PFSK-1 (cell line): Measurements from ENCODE around the gene NOTCH4. TPM values are rescaled to one million over a fixed set of nuclear protein-coding genes. Genes with fewer than 3 reads are reported as not detected.
A peak's percentile ranks its signal among the peaks of the same experiment; 100 is the strongest.

Experiments
- FOXP2 ChIP-seq: optimal IDR thresholded peaks from 2 replicates; pipeline ENCODE3; 2011; ENCODE audit warnings: borderline replicate concordance, control low read depth, inconsistent platforms; ENCODE audit not compliant: insufficient read depth; ENCODE audit errors: extremely low read length, extremely low read depth
- POLR2AphosphoS5 ChIP-seq: IDR thresholded peaks from 2 replicates; pipeline ENCODE4 v1.6.1; 2012; ENCODE audit warnings: low read depth, mild to moderate bottlenecking, control low read depth, low read length, moderate library complexity
- SIN3A ChIP-seq: IDR thresholded peaks from 2 replicates; pipeline ENCODE4 v1.6.1; 2012; ENCODE audit warnings: mild to moderate bottlenecking, low read length, moderate library complexity, borderline replicate concordance; ENCODE audit not compliant: insufficient read depth
- TAF1 ChIP-seq: IDR thresholded peaks from 2 replicates; pipeline ENCODE4 v1.6.1; 2012; ENCODE audit warnings: low read length, control low read depth, borderline replicate concordance; ENCODE audit not compliant: insufficient read depth
- polyA plus RNA-seq: library from polyadenylated mRNA; unstranded; fragments of >200 nt; gene quantifications from one replicate; pipeline ENCODE4 v1.2.1, GENCODE V29; 2012; ENCODE audit warnings: low read depth, missing spikeins; ENCODE audit not compliant: insufficient read length
- TF ChIP-seq, protein P1 (sequence below), 2 experiments: IDR thresholded peaks; 2 replicates each; pipeline versions ENCODE4 v1.6.1 to v1.8.0; 2011 to 2012; ENCODE audit warnings: low read depth in 2 of 2, low read length in 2 of 2, control low read depth in 1 of 2, inconsistent platforms in 1 of 2, mild to moderate bottlenecking in 1 of 2, moderate library complexity in 1 of 2; ENCODE audit not compliant: insufficient read depth in 1 of 2

Gene NOTCH4
- polyA plus RNA-seq, result 0.59 TPM

DNA sequence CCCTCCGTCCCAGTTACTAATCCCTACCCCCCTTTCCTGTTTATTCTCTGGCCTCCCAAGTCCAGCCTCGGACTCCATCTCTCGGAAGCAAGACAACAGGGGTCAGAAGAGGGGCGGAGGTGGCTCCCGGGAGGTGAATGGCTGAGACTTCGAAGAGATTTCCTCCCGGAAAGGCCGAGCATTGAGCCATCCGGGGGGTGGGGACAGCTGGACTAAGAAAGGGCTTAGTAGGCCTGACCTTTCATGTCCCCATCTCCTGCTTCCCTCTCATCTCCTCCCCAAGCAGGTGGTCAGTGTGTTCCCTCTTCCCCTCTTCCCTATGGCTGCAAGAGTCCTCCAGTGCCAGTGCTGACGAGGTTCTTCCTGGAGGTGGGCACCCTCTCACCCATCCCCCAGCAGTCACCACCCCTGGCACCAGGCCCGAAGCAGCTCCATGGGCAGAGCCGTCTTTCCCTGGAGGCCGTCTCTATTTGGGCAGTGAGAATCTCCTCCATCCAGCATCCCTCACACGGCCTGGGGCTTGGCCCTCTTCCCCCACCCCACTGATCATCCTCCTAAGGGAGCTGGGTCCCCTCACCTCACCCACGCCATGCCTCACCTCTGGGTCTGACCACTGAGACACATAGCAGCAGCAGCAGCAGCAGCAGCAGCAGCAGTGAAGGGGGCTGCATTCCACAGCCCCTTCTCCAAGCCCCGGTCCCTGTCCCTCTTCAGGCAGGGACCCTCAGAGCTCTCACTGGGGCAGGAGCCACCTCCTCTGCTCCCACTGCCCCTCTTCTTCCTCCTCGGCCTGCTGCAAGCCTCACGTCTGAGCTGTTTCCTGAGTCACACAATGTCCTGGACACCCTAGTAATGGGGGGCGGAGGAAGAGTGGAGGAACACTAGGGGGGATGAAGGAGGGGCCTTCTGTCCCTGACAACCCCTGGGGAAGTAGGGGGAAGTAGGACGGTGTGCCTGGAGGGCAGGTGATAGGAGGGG lies at the start of gene NOTCH4:
Gene NOTCH4, minus strand, starts transcription at position 810 of the 978 bp plus-strand sequence. Its CDS starts 139 bp downstream, at position 671.
- TF ChIP-seq POLR2AphosphoS5, result no peak
- no peak for TF ChIP-seq TAF1
- TF ChIP-seq FOXP2, result peak; percentile 12
- TF ChIP-seq, protein P1, sequence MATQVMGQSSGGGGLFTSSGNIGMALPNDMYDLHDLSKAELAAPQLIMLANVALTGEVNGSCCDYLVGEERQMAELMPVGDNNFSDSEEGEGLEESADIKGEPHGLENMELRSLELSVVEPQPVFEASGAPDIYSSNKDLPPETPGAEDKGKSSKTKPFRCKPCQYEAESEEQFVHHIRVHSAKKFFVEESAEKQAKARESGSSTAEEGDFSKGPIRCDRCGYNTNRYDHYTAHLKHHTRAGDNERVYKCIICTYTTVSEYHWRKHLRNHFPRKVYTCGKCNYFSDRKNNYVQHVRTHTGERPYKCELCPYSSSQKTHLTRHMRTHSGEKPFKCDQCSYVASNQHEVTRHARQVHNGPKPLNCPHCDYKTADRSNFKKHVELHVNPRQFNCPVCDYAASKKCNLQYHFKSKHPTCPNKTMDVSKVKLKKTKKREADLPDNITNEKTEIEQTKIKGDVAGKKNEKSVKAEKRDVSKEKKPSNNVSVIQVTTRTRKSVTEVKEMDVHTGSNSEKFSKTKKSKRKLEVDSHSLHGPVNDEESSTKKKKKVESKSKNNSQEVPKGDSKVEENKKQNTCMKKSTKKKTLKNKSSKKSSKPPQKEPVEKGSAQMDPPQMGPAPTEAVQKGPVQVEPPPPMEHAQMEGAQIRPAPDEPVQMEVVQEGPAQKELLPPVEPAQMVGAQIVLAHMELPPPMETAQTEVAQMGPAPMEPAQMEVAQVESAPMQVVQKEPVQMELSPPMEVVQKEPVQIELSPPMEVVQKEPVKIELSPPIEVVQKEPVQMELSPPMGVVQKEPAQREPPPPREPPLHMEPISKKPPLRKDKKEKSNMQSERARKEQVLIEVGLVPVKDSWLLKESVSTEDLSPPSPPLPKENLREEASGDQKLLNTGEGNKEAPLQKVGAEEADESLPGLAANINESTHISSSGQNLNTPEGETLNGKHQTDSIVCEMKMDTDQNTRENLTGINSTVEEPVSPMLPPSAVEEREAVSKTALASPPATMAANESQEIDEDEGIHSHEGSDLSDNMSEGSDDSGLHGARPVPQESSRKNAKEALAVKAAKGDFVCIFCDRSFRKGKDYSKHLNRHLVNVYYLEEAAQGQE (IDR thresholded peaks at IDR 0.05; ENCODE audit: insufficient read depth in 1 of 2, low read depth in 2 of 2, low read length in 2 of 2), result no peak

DNA sequence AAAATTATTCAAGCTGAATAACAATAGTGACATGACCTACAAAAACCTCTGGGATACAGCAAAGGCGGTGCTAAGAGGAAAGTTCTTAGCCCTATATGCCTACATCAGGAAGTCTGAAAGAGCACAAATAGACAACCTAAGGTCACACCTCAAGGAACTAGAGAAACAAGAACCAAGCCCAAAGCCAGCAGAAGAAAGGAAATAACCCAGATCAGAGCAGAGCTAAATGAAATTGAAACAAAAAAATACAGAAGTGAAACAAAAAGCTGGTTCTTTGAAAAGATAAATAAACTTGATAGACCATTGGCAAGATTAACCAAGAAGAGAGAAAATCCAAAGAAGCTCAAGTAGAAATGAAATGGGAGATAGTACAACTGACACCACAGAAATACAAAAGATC lies 47.6 kb upstream of the NOTCH4 start:
- TF ChIP-seq SIN3A (no peak), POLR2AphosphoS5 (no peak), TAF1 (no peak), FOXP2 (no peak)
- TF ChIP-seq, protein P1 (IDR thresholded peaks at IDR 0.05; ENCODE audit: insufficient read depth in 1 of 2, low read depth in 2 of 2, low read length in 2 of 2), result no peak

DNA sequence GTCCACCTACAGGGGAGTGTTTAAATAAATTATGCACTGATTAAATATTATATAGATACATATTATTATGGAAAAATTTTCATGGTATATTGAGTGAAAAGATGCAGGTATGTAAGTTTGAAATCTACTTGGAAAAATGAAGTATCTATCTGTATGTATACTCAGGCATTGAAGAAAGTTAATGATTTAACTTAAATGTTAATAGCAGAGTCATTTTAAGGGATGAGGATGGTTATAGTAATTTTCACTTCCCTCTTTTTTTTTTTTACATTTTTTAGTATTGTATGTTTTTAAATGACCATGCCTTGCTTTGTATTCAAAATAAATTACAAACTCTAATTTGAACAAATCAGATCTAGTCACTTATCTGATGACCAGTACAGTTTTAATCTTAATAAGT lies 43.2 kb upstream of the NOTCH4 start:
- TF ChIP-seq, protein P1 (IDR thresholded peaks at IDR 0.05; ENCODE audit: insufficient read depth in 1 of 2, low read depth in 2 of 2, low read length in 2 of 2), result no peak
- no peak for TF ChIP-seq TAF1
- TF ChIP-seq FOXP2, result no peak
- no peak for TF ChIP-seq SIN3A
- TF ChIP-seq POLR2AphosphoS5, result no peak

DNA sequence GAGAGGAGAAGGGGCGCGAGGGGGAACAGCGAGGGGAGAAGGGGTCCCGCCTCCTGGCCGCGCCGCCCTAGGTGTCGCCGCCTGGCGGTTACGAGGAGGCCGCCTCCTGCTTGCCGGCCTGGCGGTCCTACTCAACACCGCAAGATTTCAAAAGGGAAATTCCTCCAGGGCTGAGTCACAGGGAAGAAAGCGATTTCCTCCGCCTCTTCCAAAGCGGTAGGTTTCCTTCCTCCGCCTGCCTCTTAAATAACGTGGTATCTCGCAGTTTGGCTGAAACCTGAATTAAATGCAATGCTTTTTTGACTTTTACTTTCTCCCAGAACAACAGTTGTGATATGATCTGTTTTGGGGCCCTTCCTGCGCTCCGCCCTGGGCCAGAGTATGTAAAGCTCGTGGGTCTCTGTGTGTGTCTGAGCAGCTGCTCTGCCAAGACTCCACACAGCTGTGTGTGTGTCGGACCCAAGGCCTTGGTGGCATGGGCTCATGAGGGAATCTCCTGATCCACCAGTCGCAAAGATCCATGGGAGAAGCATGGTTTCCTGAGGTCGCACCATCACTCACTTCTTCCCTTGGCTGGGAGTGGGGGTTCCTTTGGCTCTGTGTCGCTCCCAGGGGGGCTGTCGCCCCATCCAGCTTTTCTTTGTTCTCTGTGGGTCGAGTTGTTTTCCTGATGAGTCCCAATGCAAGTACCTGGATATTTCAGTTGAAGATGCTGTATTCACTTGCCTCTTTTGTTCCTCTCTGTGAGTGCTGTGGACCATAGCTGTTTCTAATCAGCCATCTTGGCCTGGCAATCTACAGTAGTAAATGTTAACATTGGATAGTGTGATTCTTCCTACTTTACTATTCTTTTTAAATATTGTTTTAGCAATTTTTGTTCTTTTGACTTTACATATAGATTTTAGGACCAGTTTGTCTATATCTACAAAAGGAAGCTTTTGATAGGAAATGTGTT lies 31.6 kb upstream of the NOTCH4 start:
- TF ChIP-seq, protein P1 (IDR thresholded peaks at IDR 0.05; ENCODE audit: insufficient read depth in 1 of 2, low read depth in 2 of 2, low read length in 2 of 2), result no peak
- no peak for TF ChIP-seq FOXP2
- TF ChIP-seq SIN3A, result no peak
- TF ChIP-seq POLR2AphosphoS5, result no peak
- TF ChIP-seq TAF1, result no peak
